Fibroblast of lung (primary cell): ENCODE measurements around the gene TNFRSF21.

ENCODE experiments used
- CTCF ChIP-seq, 2 donors: IDR thresholded peaks in 1 of 2; conservative IDR thresholded peaks in 1 of 2; 1 replicate in 1 of 2; 2 replicates in 1 of 2; pipeline ENCODE4 v1.5.1; 2011 to 2012; ENCODE audit warnings: low read length in 2 of 2, control low read depth in 1 of 2, inconsistent platforms in 1 of 2, low read depth in 1 of 2, mild to moderate bottlenecking in 1 of 2
- EZH2 ChIP-seq: IDR thresholded peaks from 2 replicates; pipeline ENCODE4 v1.5.1; 2012; ENCODE audit warnings: low read length, control low read depth, mild to moderate bottlenecking; ENCODE audit errors: missing control alignments

- TF ChIP-seq CTCF (conservative IDR thresholded peaks at IDR 0.05 in 1 of 2, IDR thresholded peaks at IDR 0.05 in 1 of 2; ENCODE audit: low read depth in 1 of 2, low read length in 2 of 2) (no peak), EZH2 (no peak)
Observed at GRCh38 chr6:47187893-47188587, 121.7 kb downstream of the TNFRSF21 start.
